OCI-LY1 (cell line): ENCODE measurements around the gene IFI35.

ENCODE experiments used
- H2AFZ ChIP-seq: fragments of 200-600 bp; sonication (generic), shearing (Covaris generic); 2 replicates; pipeline ENCODE4 v1.6.0; 2014; ENCODE audit warnings: antibody characterized with exemption, mild to moderate bottlenecking, low read length
- H3F3A ChIP-seq: fragments of 200-600 bp; sonication (generic), shearing (Covaris generic); 2 replicates; pipeline ENCODE4 v1.6.0; 2014; ENCODE audit warnings: mild to moderate bottlenecking, antibody characterized with exemption, low read length, moderate library complexity; ENCODE audit not compliant: insufficient read depth
- H3K27ac ChIP-seq: fragments of 200-600 bp; sonication (generic); 2 replicates; pipeline ENCODE4 v1.5.1; 2014; ENCODE audit warnings: low read length, mixed run types, mild to moderate bottlenecking, low read depth; ENCODE audit not compliant: poor library complexity, severe bottlenecking
- H3K27me3 ChIP-seq: fragments of 200-600 bp; sonication (generic); 2 replicates; pipeline ENCODE4 v1.6.0; 2014; ENCODE audit warnings: antibody characterized with exemption, mild to moderate bottlenecking, low read length, moderate library complexity; ENCODE audit not compliant: insufficient read depth
- H3K36me3 ChIP-seq: fragments of 200-600 bp; sonication (generic); 2 replicates; pipeline ENCODE4 v1.6.1; 2014; ENCODE audit warnings: mild to moderate bottlenecking, antibody characterized with exemption, low read length, moderate library complexity, mixed read lengths; ENCODE audit not compliant: insufficient read depth
- H3K4me1 ChIP-seq: fragments of 200-600 bp; sonication (generic); 2 replicates; pipeline ENCODE4 v1.5.1; 2014; ENCODE audit warnings: mild to moderate bottlenecking, low read length, moderate library complexity; ENCODE audit not compliant: insufficient read depth, severe bottlenecking
- H3K4me2 ChIP-seq: fragments of 200-600 bp; sonication (generic), shearing (Covaris generic); 2 replicates; pipeline ENCODE4 v1.6.1; 2014; ENCODE audit warnings: low read length
- H3K4me3 ChIP-seq: fragments of 200-600 bp; sonication (generic); 2 replicates; pipeline ENCODE4 v1.5.1; 2014; ENCODE audit warnings: low read length, low read depth, mild to moderate bottlenecking, mixed read lengths; ENCODE audit not compliant: poor library complexity, severe bottlenecking
- H3K79me2 ChIP-seq: fragments of 200-600 bp; shearing (Covaris generic); 2 replicates; pipeline ENCODE4 v1.6.1; 2016; ENCODE audit warnings: mixed run types, low read length, mixed read lengths; ENCODE audit not compliant: insufficient read depth
- H3K9ac ChIP-seq: fragments of 200-600 bp; sonication (generic), shearing (Covaris generic); 2 replicates; pipeline ENCODE4 v1.6.1; 2014; ENCODE audit warnings: mild to moderate bottlenecking, low read length, mixed read lengths
- H3K9me2 ChIP-seq: fragments of 200-600 bp; sonication (generic), shearing (Covaris generic); 2 replicates; pipeline ENCODE4 v1.6.1; 2014; ENCODE audit warnings: low read depth, mild to moderate bottlenecking, low read length, mixed read lengths
- H3K9me3 ChIP-seq: fragments of 200-600 bp; shearing (Covaris generic); 2 replicates; pipeline ENCODE4 v1.6.1; 2014; ENCODE audit warnings: low read length, mixed read lengths
- H4K20me1 ChIP-seq: fragments of 200-600 bp; sonication (generic), shearing (Covaris generic); 2 replicates; pipeline ENCODE4 v1.6.0; 2016; ENCODE audit warnings: mild to moderate bottlenecking, low read length; ENCODE audit not compliant: insufficient read depth
- CTCF ChIP-seq: fragments of 200-600 bp; sonication (generic), shearing (Covaris generic); IDR thresholded peaks from 2 replicates; pipeline ENCODE4 v1.5.1; 2017; ENCODE audit warnings: mild to moderate bottlenecking, antibody characterized with exemption, low read length, moderate library complexity, mixed read lengths
- EZH2 ChIP-seq: fragments of 200-600 bp; sonication (generic), shearing (Covaris generic); IDR thresholded peaks from 2 replicates; pipeline ENCODE4 v1.8.0; 2017; ENCODE audit warnings: borderline replicate concordance, mixed run types, mild to moderate bottlenecking, antibody characterized with exemption, low read length, moderate library complexity, mixed read lengths

IFI35 gene

GRCh38 chr17:43027091-43028032 lies 20.8 kb downstream of the IFI35 start:
- H2AFZ ChIP-seq, result no peak overlapping the region
- H4K20me1 ChIP-seq, result no peaks in the 10 kb centered on the region
- no peak overlapping the region for H3K27ac ChIP-seq
- H3K9me2 ChIP-seq, result no peaks in the 10 kb centered on the region
- peaks cover 8% of the 10 kb centered on the region for H3K4me1 ChIP-seq
- H3K27me3 ChIP-seq, result no peaks in the 10 kb centered on the region
- H3K4me3 ChIP-seq, result no peak overlapping the region
- H3K9me3 ChIP-seq, result no peaks in the 10 kb centered on the region
- no peaks in the 10 kb centered on the region for H3F3A ChIP-seq
- H3K79me2 ChIP-seq, result no peaks in the 10 kb centered on the region
- H3K4me2 ChIP-seq, result no peak overlapping the region
- TF ChIP-seq CTCF, result no peak
- TF ChIP-seq EZH2, result no peak
- H3K36me3 ChIP-seq, result no peaks in the 10 kb centered on the region
- no peak overlapping the region for H3K9ac ChIP-seq

DNA sequence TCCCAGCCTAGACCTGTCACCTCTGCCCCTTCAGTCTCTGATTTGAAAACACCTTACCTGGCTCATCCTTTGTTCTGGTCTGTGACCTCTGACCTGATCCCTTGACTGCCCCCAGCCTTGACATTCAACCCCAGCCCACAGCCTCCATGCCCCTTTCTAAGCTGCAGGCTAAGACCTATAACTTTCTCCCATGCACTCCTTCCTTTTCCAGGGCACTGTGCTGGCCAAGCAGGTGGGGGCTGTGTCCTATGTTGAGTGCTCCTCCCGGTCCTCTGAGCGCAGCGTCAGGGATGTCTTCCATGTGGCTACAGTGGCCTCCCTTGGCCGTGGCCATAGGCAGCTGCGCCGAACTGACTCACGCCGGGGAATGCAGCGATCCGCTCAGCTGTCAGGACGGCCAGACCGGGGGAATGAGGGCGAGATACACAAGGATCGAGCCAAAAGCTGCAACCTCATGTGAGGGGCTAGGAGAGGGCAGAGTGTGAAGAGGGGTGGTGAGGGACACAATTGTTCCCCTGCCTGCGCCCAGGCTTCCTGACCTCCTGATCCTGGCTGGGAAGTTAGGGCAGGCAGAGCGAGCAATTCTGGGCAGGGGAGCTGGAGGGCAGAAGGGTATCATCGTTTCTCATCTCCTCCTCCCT lies 21.8 kb downstream of the IFI35 start:
- Histone ChIP-seq H3K4me2 (no peak overlapping the region), H2AFZ (no peak overlapping the region), H3F3A (no peaks in the 10 kb centered on the region), H3K79me2 (no peaks in the 10 kb centered on the region), H3K27ac (no peak overlapping the region), H3K9ac (no peak overlapping the region), H4K20me1 (no peaks in the 10 kb centered on the region), H3K9me3 (no peaks in the 10 kb centered on the region), H3K36me3 (no peaks in the 10 kb centered on the region), H3K4me1 (peaks cover 8% of the 10 kb centered on the region), H3K27me3 (no peaks in the 10 kb centered on the region), H3K4me3 (no peak overlapping the region), H3K9me2 (no peaks in the 10 kb centered on the region)
- TF ChIP-seq EZH2 (no peak), CTCF (no peak)

- no peak for TF ChIP-seq EZH2
- TF ChIP-seq CTCF, result no peak
- H3K4me1 ChIP-seq, result no peaks in the 10 kb centered on the region
- H3K27ac ChIP-seq, result no peak overlapping the region
- H3K4me2 ChIP-seq, result no peak overlapping the region
- H3K27me3 ChIP-seq, result no peaks in the 10 kb centered on the region
- no peaks in the 10 kb centered on the region for H3K79me2 ChIP-seq
- no peaks in the 10 kb centered on the region for H3K9me3 ChIP-seq
- H4K20me1 ChIP-seq, result no peaks in the 10 kb centered on the region
- no peaks in the 10 kb centered on the region for H3K36me3 ChIP-seq
- H3K9me2 ChIP-seq, result no peaks in the 10 kb centered on the region
- no peak overlapping the region for H2AFZ ChIP-seq
- H3K4me3 ChIP-seq, result no peak overlapping the region
- no peak overlapping the region for H3K9ac ChIP-seq
- H3F3A ChIP-seq, result no peaks in the 10 kb centered on the region
Measured at GRCh38 chr17:43030137-43030767, 23.7 kb downstream of the IFI35 start.
